Ovary (tissue), 3 donors: ENCODE results near the gene PODNL1.

Experiments used
- POLR2A ChIP-seq: fragments of 450-650 bp; IDR thresholded peaks from one replicate; pipeline ENCODE4 v1.6.1; 2017; ENCODE audit warnings: antibody characterized with exemption, mild to moderate bottlenecking, moderate library complexity
- TF ChIP-seq, protein P1 (sequence below), 3 donors: fragments of 450-650 bp in 2 of 3; fragments of 200-600 bp in 1 of 3; IDR thresholded peaks; one replicate each; pipeline versions ENCODE4 v1.5.1 to v1.8.0; 2016 to 2022; ENCODE audit warnings: antibody characterized with exemption in 3 of 3, mild to moderate bottlenecking in 1 of 3
- donor health status: DM: no; HTN: no; CAD: no.

DNA sequence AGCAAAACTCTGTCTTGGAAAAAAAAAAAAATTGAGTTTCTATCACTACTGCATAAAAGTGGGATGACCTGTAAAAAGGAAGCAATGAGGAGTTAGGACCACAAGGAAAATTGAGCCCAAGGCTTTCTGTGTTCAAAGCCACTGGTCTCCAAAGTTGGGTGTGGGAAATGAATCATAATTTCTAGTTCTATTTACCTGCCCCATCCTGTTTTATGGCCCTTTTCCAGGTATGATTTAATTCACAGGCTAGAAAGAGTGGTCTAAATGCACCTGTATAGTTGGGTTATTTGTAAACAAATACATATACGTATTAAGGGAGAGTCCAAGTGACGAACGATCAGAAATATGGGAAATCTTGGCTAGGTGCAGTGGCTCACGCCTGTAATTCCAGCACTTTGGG lies 8.2 kb upstream of the PODNL1 start:
- TF ChIP-seq, protein P1, sequence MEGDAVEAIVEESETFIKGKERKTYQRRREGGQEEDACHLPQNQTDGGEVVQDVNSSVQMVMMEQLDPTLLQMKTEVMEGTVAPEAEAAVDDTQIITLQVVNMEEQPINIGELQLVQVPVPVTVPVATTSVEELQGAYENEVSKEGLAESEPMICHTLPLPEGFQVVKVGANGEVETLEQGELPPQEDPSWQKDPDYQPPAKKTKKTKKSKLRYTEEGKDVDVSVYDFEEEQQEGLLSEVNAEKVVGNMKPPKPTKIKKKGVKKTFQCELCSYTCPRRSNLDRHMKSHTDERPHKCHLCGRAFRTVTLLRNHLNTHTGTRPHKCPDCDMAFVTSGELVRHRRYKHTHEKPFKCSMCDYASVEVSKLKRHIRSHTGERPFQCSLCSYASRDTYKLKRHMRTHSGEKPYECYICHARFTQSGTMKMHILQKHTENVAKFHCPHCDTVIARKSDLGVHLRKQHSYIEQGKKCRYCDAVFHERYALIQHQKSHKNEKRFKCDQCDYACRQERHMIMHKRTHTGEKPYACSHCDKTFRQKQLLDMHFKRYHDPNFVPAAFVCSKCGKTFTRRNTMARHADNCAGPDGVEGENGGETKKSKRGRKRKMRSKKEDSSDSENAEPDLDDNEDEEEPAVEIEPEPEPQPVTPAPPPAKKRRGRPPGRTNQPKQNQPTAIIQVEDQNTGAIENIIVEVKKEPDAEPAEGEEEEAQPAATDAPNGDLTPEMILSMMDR (IDR thresholded peaks at IDR 0.05): no peak
- TF ChIP-seq POLR2A: no peak
